Fibroblast of pulmonary artery (primary cell): Measurements from ENCODE around the gene C2orf15.
"Not testable (repeated sequence)": the region's sequence is repeated elsewhere in the genome, so short reads cannot be mapped to it uniquely, and the experiment has no call there.

ENCODE experiments used
- DNase-seq: peaks from one replicate; pipeline ENCODE4 v3.0.0-alpha.2; 2010; ENCODE audit warnings: low read depth
- H3K4me3 ChIP-seq: replicated peaks from 2 replicates; pipeline ENCODE4 v1.5.1; 2011; ENCODE audit warnings: low read depth, mild to moderate bottlenecking, control low read depth, low read length, moderate library complexity
- TF ChIP-seq, protein P1 (sequence below): IDR thresholded peaks from 2 replicates; pipeline ENCODE4 v1.5.1; 2011; ENCODE audit warnings: mild to moderate bottlenecking, control low read depth, low read length, inconsistent platforms; ENCODE audit errors: missing control alignments

The C2orf15 gene

DNA sequence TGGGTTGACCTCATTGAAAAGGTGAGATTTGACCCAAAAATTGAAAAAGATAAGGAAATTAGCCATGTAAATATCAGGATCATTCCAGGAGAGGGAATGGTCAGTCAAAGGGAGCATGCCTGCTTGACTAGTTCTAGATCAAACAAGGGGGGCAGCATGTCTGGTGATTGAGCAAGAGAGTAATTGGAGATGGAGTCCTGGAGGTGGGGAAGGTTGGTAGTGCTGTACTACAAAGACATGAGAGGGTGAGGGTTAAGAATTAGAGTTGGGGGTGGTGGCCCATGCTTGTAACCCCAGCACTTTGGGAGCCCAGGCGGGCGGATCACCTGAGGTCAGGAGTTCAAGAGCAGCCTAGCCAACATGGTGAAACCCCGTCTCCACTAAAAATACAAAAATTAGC is 41.5 kb downstream of the C2orf15 start:
- no peak for DNase-seq
- TF ChIP-seq, protein P1, sequence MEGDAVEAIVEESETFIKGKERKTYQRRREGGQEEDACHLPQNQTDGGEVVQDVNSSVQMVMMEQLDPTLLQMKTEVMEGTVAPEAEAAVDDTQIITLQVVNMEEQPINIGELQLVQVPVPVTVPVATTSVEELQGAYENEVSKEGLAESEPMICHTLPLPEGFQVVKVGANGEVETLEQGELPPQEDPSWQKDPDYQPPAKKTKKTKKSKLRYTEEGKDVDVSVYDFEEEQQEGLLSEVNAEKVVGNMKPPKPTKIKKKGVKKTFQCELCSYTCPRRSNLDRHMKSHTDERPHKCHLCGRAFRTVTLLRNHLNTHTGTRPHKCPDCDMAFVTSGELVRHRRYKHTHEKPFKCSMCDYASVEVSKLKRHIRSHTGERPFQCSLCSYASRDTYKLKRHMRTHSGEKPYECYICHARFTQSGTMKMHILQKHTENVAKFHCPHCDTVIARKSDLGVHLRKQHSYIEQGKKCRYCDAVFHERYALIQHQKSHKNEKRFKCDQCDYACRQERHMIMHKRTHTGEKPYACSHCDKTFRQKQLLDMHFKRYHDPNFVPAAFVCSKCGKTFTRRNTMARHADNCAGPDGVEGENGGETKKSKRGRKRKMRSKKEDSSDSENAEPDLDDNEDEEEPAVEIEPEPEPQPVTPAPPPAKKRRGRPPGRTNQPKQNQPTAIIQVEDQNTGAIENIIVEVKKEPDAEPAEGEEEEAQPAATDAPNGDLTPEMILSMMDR = no peak
- no peak overlapping the region for H3K4me3 ChIP-seq

DNA sequence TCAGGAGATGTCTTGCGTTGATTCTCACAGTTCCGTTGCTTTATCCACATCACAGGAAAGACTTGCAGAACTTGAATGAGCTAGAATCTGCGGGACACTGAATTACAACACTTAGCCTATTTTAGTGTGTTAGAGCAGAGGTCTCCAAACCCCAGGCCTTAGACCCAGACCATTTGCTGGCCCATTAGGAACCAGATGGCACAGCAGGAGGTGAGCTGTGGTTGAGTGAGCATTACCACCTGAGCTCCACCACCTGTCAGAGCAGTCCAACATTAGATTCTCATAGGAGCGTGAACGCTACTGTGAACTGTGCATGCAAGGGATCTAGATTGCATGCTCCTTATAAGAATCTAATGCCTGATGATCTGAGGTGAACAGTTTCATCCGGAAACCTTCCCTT is 43.3 kb downstream of the C2orf15 start:
- TF ChIP-seq, protein P1 = no peak
- DNase-seq = no peak
- H3K4me3 ChIP-seq = no peak overlapping the region

DNA sequence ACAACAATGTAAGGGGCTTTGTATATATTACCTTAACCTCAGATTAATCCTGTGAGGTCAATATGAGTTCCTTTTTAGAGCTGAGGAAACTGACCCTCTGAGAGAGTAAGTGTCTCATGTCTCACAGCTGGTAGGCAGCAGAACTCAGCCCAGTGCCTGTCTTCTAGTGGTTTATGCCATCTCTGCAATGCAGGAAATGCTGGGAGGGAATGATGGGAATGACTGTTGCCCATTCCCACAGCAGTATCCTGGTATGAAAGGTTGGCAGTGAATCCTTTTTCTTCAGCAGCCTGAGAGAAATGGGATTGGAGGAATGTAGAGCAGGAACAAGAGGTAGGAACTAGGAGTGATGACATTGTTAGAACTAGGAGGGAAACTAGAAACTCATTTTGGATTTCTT is 45.5 kb downstream of the C2orf15 start:
- DNase-seq = no peak
- no peak overlapping the region for H3K4me3 ChIP-seq
- TF ChIP-seq, protein P1 = no peak

DNA sequence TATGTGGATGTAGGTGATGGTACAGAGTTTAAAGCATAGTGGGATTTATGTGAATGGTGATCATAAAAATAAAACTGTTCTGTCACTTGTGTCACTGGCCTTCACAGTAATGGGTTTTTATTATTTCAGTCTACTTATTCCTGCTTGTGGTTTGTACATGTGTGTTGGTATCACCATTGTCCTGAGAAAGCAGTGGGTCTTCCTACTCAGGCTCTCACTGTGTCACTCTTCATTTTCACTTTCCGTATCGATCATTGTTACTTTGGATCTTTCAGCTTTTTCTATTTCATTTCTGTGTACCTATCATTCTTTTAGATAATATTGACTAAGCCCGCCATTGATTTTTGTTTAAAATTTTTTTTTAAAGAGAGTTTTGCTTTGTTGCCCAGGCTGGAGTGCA is 46.9 kb downstream of the C2orf15 start:
- no peak for DNase-seq
- TF ChIP-seq, protein P1 = no peak
- no peak overlapping the region for H3K4me3 ChIP-seq

DNA sequence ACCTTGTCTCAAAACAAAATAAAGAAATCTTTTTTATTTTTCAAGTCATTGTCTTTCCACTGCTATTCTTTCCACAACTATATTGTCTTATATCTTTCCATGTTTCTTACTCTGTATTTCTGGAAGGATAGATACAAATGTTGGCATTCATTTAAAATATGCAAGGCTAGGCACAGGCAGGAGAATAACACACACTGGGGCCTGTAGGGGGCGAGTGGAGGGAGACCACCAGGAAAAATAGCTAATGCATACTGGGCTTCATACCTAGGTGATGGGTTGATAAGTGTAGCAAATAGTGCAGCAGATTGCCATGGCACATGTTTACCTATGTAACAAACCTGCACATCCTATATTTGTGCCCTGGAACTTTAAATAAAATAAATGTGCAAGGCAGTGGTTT is 49.0 kb downstream of the C2orf15 start:
- TF ChIP-seq, protein P1 = peak; percentile 8
- no peak for DNase-seq
- no peak overlapping the region for H3K4me3 ChIP-seq

DNA sequence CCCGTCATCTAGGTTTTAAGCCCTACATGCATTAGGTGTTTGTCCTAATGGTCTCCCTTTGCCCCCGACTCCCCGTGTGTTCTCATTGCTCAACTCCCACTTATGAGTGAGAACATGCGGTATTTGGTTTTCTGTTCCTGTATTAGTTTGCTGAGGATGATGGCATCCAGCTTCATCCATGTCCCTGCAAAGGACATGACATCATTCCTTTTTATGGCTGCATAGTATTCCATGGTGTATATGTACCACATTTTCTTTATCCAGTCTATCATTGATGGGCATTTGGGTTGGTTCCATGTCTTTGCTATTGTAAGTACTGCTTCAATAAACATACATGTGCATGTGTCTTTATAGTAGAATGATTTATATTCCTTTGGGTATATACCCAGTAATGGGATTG is 50.9 kb downstream of the C2orf15 start:
- DNase-seq, H3K4me3 ChIP-seq: not testable (repeated sequence)

DNA sequence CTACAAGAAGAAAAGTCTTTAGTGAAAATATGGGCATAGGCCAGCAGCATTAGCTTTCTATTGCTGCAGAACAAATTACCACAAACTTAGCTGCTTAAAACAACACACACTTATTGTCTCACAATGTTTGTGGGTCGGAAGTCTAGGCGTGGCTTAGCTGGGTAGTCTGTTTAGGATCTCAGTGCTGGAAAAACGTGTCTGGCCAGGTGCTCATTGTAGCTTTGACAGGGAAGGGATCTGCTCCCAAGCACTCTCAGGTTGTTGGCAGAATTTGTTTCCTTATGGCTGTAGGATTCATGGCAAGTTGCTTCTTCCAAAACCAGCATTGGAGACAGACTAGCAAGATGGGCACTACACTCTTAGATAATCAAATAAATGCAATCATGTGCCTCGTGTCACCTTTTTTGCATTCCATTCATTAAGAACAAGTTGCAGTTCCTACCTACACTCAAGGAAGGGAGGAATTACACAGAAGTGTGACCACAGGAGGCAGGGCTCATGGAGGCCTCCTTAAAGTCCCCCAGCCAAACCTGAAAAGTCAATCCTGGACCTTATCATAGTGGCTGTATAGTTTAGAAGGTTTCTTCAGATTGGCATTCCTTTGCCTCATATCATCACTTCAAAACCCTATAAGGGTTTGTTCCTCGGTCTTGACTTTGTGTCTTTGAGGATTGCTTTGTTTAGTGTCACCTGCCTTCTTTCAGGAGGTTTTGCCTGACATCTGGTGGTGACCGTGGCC is 56.8 kb downstream of the C2orf15 start:
- DNase-seq = no peak
- TF ChIP-seq, protein P1 = no peak
- no peak overlapping the region for H3K4me3 ChIP-seq
